A549 (cell line): ENCODE results near the gene CCSER1.

Experiments used
- GATA3 ChIP-seq: IDR thresholded peaks from 2 replicates; pipeline ENCODE4 v1.6.1; 2012; ENCODE audit warnings: borderline replicate concordance
- MYC ChIP-seq: IDR thresholded peaks from 2 replicates; pipeline ENCODE4 v1.6.1; 2012; ENCODE audit warnings: mild to moderate bottlenecking, inconsistent platforms, low read length, improper control_type of control experiment, borderline replicate concordance
- POLR2A ChIP-seq: IDR thresholded peaks from 2 replicates; pipeline ENCODE4 v1.6.1; 2012; ENCODE audit warnings: mild to moderate bottlenecking, low read length
- TF ChIP-seq, protein P1 (sequence below): IDR thresholded peaks from 2 replicates; pipeline ENCODE4 v1.6.1; 2012

DNA sequence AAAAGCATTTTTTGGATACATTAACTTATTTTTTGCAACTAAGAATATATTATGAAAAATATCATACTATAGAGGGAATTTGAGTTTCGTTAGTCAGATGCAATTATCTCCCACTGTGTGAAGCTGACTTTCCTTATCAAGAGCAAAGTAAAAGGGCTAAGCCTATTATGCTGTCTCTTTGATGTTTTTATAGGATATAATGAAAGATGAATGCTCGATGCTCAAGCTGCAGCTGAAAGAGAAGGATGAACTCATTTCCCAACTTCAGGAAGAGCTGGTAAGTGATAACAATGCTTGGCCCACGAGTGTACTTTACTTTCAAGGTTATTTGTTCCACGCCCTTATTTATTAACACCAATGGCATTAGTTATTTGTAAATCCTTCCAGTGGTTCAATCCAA is 688.4 kb downstream of the CCSER1 start:
- TF ChIP-seq, protein P1, sequence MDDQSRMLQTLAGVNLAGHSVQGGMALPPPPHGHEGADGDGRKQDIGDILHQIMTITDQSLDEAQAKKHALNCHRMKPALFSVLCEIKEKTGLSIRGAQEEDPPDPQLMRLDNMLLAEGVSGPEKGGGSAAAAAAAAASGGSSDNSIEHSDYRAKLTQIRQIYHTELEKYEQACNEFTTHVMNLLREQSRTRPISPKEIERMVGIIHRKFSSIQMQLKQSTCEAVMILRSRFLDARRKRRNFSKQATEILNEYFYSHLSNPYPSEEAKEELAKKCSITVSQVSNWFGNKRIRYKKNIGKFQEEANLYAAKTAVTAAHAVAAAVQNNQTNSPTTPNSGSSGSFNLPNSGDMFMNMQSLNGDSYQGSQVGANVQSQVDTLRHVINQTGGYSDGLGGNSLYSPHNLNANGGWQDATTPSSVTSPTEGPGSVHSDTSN: no peak
- no peak for TF ChIP-seq POLR2A
- TF ChIP-seq MYC: no peak
- TF ChIP-seq GATA3: no peak
